CD14-positive monocyte (primary cell): ENCODE data around the gene ICOS. TPM values are rescaled to one million over a fixed set of nuclear protein-coding genes. Genes with fewer than 3 reads are reported as not detected.

Experiments
- DNase-seq, 3 donors: peaks; one replicate each; pipeline ENCODE4 v3.0.0-alpha.2; 2011 to 2022
- H2AFZ ChIP-seq: 2 replicates; pipeline ENCODE4 v1.6.0; 2012; ENCODE audit warnings: mild to moderate bottlenecking, low read depth, low read length, inconsistent platforms; ENCODE audit not compliant: insufficient read depth, poor library complexity, severe bottlenecking
- H3K27ac ChIP-seq, 2 donors: 1 replicate in 1 of 2; 2 replicates in 1 of 2; pipeline ENCODE4 v1.5.1; 2012 to 2013; ENCODE audit warnings: low read length in 2 of 2, control low read depth in 1 of 2, inconsistent platforms in 1 of 2, low read depth in 1 of 2, mild to moderate bottlenecking in 1 of 2
- H3K27me3 ChIP-seq, 2 donors: one replicate each; pipeline versions ENCODE4 v1.6.0 to v1.6.1; 2011 to 2013; ENCODE audit warnings: low read length in 2 of 2; ENCODE audit not compliant: control insufficient read depth in 2 of 2, insufficient read depth in 2 of 2
- H3K36me3 ChIP-seq, 2 donors: replicated peaks in 1 of 2; 1 replicate in 1 of 2; 2 replicates in 1 of 2; pipeline versions ENCODE4 v1.5.1 to v1.6.1; 2012 to 2013; ENCODE audit warnings: low read length in 2 of 2, control low read depth in 1 of 2, inconsistent platforms in 1 of 2, mild to moderate bottlenecking in 1 of 2; ENCODE audit not compliant: insufficient read depth in 2 of 2, control insufficient read depth in 1 of 2
- H3K4me1 ChIP-seq, 2 donors: 1 replicate in 1 of 2; 2 replicates in 1 of 2; pipeline versions ENCODE4 v1.5.1 to v1.6.1; 2012 to 2013; ENCODE audit warnings: low read length in 2 of 2, control low read depth in 1 of 2, inconsistent platforms in 1 of 2, mild to moderate bottlenecking in 1 of 2, moderate library complexity in 1 of 2; ENCODE audit not compliant: insufficient read depth in 2 of 2, control insufficient read depth in 1 of 2
- H3K4me2 ChIP-seq: replicated peaks from 2 replicates; pipeline ENCODE3; 2012; ENCODE audit warnings: low read length, moderate library complexity, mild to moderate bottlenecking; ENCODE audit not compliant: poor library complexity, severe bottlenecking; ENCODE audit errors: extremely low read depth
- H3K4me3 ChIP-seq, 3 experiments: fragments of 200-600 bp in 1 of 3; sonication (generic) in 1 of 3; replicated peaks in 1 of 3; 1 replicate in 2 of 3; 2 replicates in 1 of 3; pipeline ENCODE4 v1.5.1; 2011 to 2013; ENCODE audit warnings: low read length in 3 of 3, mild to moderate bottlenecking in 3 of 3, control low read depth in 2 of 3, low read depth in 2 of 3, inconsistent platforms in 1 of 3, moderate library complexity in 1 of 3
- H3K79me2 ChIP-seq: 2 replicates; pipeline ENCODE4 v1.6.0; 2012; ENCODE audit warnings: mild to moderate bottlenecking, control low read depth, inconsistent platforms, low read length, moderate library complexity; ENCODE audit not compliant: insufficient read depth
- H3K9ac ChIP-seq: 2 replicates; pipeline ENCODE4 v1.6.0; 2017; ENCODE audit warnings: low read length, mild to moderate bottlenecking; ENCODE audit not compliant: insufficient read depth, poor library complexity, severe bottlenecking
- H3K9me3 ChIP-seq, 2 donors: replicated peaks in 1 of 2; 1 replicate in 1 of 2; 2 replicates in 1 of 2; pipeline versions ENCODE4 v1.5.1 to v1.6.1; 2012 to 2013; ENCODE audit warnings: low read length in 2 of 2, control low read depth in 1 of 2; ENCODE audit not compliant: control insufficient read depth in 1 of 2, insufficient read depth in 1 of 2
- H4K20me1 ChIP-seq: 2 replicates; pipeline ENCODE4 v1.6.0; 2012; ENCODE audit warnings: mild to moderate bottlenecking, low read length, control low read depth, moderate library complexity; ENCODE audit not compliant: insufficient read depth
- H3K27ac Mint-ChIP-seq, 7 donors: one replicate each; pipeline ENCODE4 v1.8.0; 2020; ENCODE audit warnings: mild to moderate bottlenecking in 7 of 7, mixed read lengths in 7 of 7, moderate library complexity in 6 of 7, inconsistent platforms in 2 of 7
- H3K27me3 Mint-ChIP-seq, 3 donors: one replicate each; pipeline ENCODE4 v1.8.0; 2021 to 2022; ENCODE audit warnings: low read depth in 3 of 3, mild to moderate bottlenecking in 3 of 3, mixed read lengths in 3 of 3, moderate library complexity in 3 of 3, inconsistent platforms in 1 of 3
- H3K36me3 Mint-ChIP-seq, 2 donors: one replicate each; pipeline ENCODE4 v1.8.0; 2020; ENCODE audit warnings: mixed read lengths in 2 of 2, inconsistent platforms in 1 of 2, mild to moderate bottlenecking in 1 of 2
- H3K4me1 Mint-ChIP-seq: one replicate; pipeline ENCODE4 v1.8.0; 2020; ENCODE audit warnings: mild to moderate bottlenecking, mixed read lengths
- H3K4me3 Mint-ChIP-seq, 2 donors: one replicate each; pipeline ENCODE4 v1.8.0; 2020; ENCODE audit warnings: mild to moderate bottlenecking in 2 of 2, mixed read lengths in 2 of 2, moderate library complexity in 1 of 2
- H3K9me3 Mint-ChIP-seq, 7 donors: one replicate each; pipeline ENCODE4 v1.8.0; 2020 to 2022; ENCODE audit warnings: mixed read lengths in 7 of 7, mild to moderate bottlenecking in 6 of 7, moderate library complexity in 6 of 7, inconsistent platforms in 2 of 7
- CTCF ChIP-seq: fragments of 200-600 bp; IDR thresholded peaks from one replicate; pipeline ENCODE4 v1.8.0; 2022; ENCODE audit warnings: antibody characterized with exemption, mild to moderate bottlenecking
- WGBS: methylation state at CpG from one replicate; pipeline ENCODE4 v1.1.5; 2013; ENCODE audit warnings: missing lambda C conversion rate; ENCODE audit not compliant: insufficient coverage; 5-methylcytosine and 5-hydroxymethylcytosine counted together
- intact Hi-C, 2 donors: fragments of 100-400 bp; cut with micrococcal nuclease; formaldehyde crosslinking; loops; one replicate each; pipeline versions ENCODE4 v1.15.0 to v1.15.1; 2023
- polyA plus RNA-seq, 3 donors: library from polyadenylated mRNA; depleted of rRNA in 1 of 3; unstranded in 2 of 3; stranded (reverse) in 1 of 3; fragments of 300-500 nt in 2 of 3; fragments of >200 nt in 1 of 3; fragmentation: Illumina TruSeq in 2 of 3; gene quantifications; 1 replicate in 2 of 3; 2 replicates in 1 of 3; pipeline ENCODE4 v1.2.3, GENCODE V29; 2012 to 2021

Gene ICOS
- polyA plus RNA-seq, 3 donors = 0.03 to 0.13 TPM; not detected in 1

GRCh38 chr2:203893840-203894239, 42.7 kb upstream of the ICOS start:
- Histone ChIP-seq H2AFZ (no peak overlapping the region), H3K4me1 (peaks cover 90 to 96% of the 10 kb centered on the region in 2 donors), H3K4me2 (no peak overlapping the region), H3K79me2 (no peaks in the 10 kb centered on the region), H3K27ac (no peak overlapping the region), H3K27me3 (no peaks in the 10 kb centered on the region), H3K9me3 (no peaks in the 10 kb centered on the region), H4K20me1 (no peaks in the 10 kb centered on the region), H3K4me3 (no peak overlapping the region), H3K9ac (no peak overlapping the region), H3K36me3 (no peaks in the 10 kb centered on the region)
- Mint-ChIP-seq H3K4me1 (peaks cover 85% of the 10 kb centered on the region), H3K4me3 (peak overlapping the region in 1 of 2 donors; percentile 15), H3K27ac (no peak overlapping the region), H3K9me3 (peaks cover 0 to 2% (median 0%) of the 10 kb centered on the region in 7 donors), H3K27me3 (no peaks in the 10 kb centered on the region), H3K36me3 (peaks cover 5 to 10% of the 10 kb centered on the region in 2 donors)
- intact Hi-C loops = loop anchor here in 1 of 2 donors (10.0 kb wide), 1 partner anchor 239 kb away; no protein-coding TSS in a partner anchor
- 95% methylated on average over 4 of the region's 7 CpGs for WGBS
- peak in 1 of 3 donors; percentile 41 for DNase-seq
- TF ChIP-seq CTCF = no peak

GRCh38 chr2:203894262-203894661, 42.3 kb upstream of the ICOS start:
- intact Hi-C loops = loop anchor here in 1 of 2 donors (10.0 kb wide), 1 partner anchor 239 kb away; no protein-coding TSS in a partner anchor
- Histone ChIP-seq H3K36me3 (no peaks in the 10 kb centered on the region), H4K20me1 (no peaks in the 10 kb centered on the region), H3K79me2 (no peaks in the 10 kb centered on the region), H2AFZ (no peak overlapping the region), H3K27me3 (no peaks in the 10 kb centered on the region), H3K27ac (no peak overlapping the region), H3K4me3 (no peak overlapping the region), H3K9me3 (no peaks in the 10 kb centered on the region), H3K4me2 (no peak overlapping the region), H3K4me1 (peaks cover 92 to 96% of the 10 kb centered on the region in 2 donors), H3K9ac (no peak overlapping the region)
- Mint-ChIP-seq H3K9me3 (peaks cover 0 to 2% (median 0%) of the 10 kb centered on the region in 7 donors), H3K4me3 (peak overlapping the region in 1 of 2 donors; percentile 15), H3K27me3 (no peaks in the 10 kb centered on the region), H3K4me1 (peaks cover 87% of the 10 kb centered on the region), H3K36me3 (peaks cover 5 to 10% of the 10 kb centered on the region in 2 donors), H3K27ac (no peak overlapping the region)
- DNase-seq = peak in 1 of 3 donors; percentile 28
- WGBS = no CpG with 5 or more reads among the region's 1 CpG
- no peak for TF ChIP-seq CTCF
